Thoracic aorta (tissue), 2 donors: Measurements from ENCODE around the gene SUGP2. TPM values are rescaled to one million over a fixed set of nuclear protein-coding genes. Genes with fewer than 3 reads are reported as not detected.

ENCODE experiments used
- ATAC-seq: fragments of 150-250 bp; one replicate; pipeline ENCODE4 v1.8.0; 2017; ENCODE audit warnings: low read depth; ENCODE audit not compliant: insufficient number of reproducible peaks, low FRiP score
- DNase-seq: peaks from one replicate; pipeline ENCODE4 v3.0.0-alpha.2; 2020; ENCODE audit warnings: low spot score
- H3K27ac ChIP-seq, 2 donors: fragments of 200-600 bp; sonication (generic); 1 replicate in 1 of 2; 2 replicates in 1 of 2; pipeline ENCODE4 v1.5.1; 2016; ENCODE audit warnings: mild to moderate bottlenecking in 2 of 2, moderate library complexity in 2 of 2
- H3K27me3 ChIP-seq: fragments of 200-600 bp; sonication (generic); replicated peaks from 2 replicates; pipeline ENCODE4 v1.6.0; 2016; ENCODE audit warnings: mild to moderate bottlenecking; ENCODE audit not compliant: insufficient read depth
- H3K36me3 ChIP-seq: fragments of 200-600 bp; sonication (generic); one replicate; pipeline ENCODE4 v1.5.1; 2016
- H3K4me1 ChIP-seq, 2 donors: fragments of 200-600 bp; sonication (generic); 1 replicate in 1 of 2; 2 replicates in 1 of 2; pipeline versions ENCODE4 v1.5.1 to v1.6.0; 2016; ENCODE audit warnings: low read depth in 2 of 2, mild to moderate bottlenecking in 1 of 2; ENCODE audit not compliant: control insufficient read depth in 1 of 2
- H3K4me3 ChIP-seq: fragments of 200-600 bp; sonication (generic); 2 replicates; pipeline ENCODE4 v1.5.1; 2016; ENCODE audit warnings: mild to moderate bottlenecking
- H3K9me3 ChIP-seq: fragments of 200-600 bp; sonication (generic); 2 replicates; pipeline ENCODE4 v1.5.1; 2016
- total RNA-seq, 2 donors: library from RNA; depleted of rRNA; stranded (reverse); fragments of >200 nt; gene quantifications; one replicate each; pipeline versions ENCODE4 v1.1.0 to v1.2.3, GENCODE V29; 2016
- TF ChIP-seq, protein P1 (sequence below): fragments of 200-600 bp; sonication (generic); IDR thresholded peaks from one replicate; pipeline ENCODE4 v1.5.1; 2019; ENCODE audit warnings: antibody characterized with exemption

SUGP2 gene
- total RNA-seq, 2 donors from 2014 or later = 42.6 to 57.5 TPM

DNA sequence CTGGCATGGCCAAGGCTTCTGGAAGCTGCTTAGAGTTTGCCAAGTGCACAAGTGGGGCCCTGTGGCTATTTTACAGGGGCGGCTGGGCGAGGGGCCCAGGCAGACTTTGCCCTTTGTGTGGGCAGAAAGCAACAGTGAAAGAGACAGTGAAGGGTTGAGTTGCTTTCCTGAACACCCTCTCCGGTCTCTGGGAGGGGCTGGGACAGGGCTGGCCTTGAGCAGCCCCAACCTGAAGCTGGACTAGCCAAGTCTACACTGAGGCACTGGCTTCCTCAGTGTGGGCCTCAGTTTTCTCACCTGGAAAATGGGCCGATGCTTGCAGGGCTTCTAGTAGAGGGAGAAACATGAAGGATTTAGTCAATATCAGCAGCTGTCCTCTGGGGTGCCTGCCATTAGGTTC lies 89.9 kb downstream of the SUGP2 start:
- ATAC-seq = no peak
- Histone ChIP-seq H3K27ac (no peak overlapping the region), H3K4me3 (no peak overlapping the region), H3K27me3 (no peaks in the 10 kb centered on the region), H3K4me1 (peaks cover 6% of the 10 kb centered on the region in 2 donors), H3K9me3 (no peaks in the 10 kb centered on the region), H3K36me3 (no peaks in the 10 kb centered on the region)
- TF ChIP-seq, protein P1, sequence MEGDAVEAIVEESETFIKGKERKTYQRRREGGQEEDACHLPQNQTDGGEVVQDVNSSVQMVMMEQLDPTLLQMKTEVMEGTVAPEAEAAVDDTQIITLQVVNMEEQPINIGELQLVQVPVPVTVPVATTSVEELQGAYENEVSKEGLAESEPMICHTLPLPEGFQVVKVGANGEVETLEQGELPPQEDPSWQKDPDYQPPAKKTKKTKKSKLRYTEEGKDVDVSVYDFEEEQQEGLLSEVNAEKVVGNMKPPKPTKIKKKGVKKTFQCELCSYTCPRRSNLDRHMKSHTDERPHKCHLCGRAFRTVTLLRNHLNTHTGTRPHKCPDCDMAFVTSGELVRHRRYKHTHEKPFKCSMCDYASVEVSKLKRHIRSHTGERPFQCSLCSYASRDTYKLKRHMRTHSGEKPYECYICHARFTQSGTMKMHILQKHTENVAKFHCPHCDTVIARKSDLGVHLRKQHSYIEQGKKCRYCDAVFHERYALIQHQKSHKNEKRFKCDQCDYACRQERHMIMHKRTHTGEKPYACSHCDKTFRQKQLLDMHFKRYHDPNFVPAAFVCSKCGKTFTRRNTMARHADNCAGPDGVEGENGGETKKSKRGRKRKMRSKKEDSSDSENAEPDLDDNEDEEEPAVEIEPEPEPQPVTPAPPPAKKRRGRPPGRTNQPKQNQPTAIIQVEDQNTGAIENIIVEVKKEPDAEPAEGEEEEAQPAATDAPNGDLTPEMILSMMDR = no peak
- DNase-seq = no peak

DNA sequence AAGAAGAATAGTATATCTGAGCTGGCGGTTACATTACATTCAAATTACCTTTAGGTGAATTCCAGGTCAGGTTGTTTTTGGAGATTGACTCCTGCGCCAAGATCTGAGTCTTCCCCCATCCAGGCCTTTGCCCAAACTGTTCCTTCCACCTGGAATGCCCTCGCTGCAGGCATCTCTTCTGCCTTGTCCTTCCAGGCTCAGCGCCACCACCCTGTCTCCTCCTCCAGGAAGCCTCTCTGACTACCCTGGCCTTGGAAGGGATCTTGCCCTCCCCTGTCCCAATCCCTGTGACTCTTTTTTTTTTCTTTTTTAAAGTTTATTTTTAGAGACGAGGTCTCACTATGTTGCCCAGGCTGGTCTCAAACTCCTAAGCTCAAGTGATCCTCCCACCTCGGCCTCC lies 90.6 kb downstream of the SUGP2 start:
- ATAC-seq (no peak), DNase-seq (no peak)
- Histone ChIP-seq H3K4me3 (no peak overlapping the region), H3K27ac (no peak overlapping the region), H3K27me3 (no peaks in the 10 kb centered on the region), H3K9me3 (no peaks in the 10 kb centered on the region), H3K36me3 (no peaks in the 10 kb centered on the region), H3K4me1 (peaks cover 6% of the 10 kb centered on the region in 2 donors)
- TF ChIP-seq, protein P1 = no peak

DNA sequence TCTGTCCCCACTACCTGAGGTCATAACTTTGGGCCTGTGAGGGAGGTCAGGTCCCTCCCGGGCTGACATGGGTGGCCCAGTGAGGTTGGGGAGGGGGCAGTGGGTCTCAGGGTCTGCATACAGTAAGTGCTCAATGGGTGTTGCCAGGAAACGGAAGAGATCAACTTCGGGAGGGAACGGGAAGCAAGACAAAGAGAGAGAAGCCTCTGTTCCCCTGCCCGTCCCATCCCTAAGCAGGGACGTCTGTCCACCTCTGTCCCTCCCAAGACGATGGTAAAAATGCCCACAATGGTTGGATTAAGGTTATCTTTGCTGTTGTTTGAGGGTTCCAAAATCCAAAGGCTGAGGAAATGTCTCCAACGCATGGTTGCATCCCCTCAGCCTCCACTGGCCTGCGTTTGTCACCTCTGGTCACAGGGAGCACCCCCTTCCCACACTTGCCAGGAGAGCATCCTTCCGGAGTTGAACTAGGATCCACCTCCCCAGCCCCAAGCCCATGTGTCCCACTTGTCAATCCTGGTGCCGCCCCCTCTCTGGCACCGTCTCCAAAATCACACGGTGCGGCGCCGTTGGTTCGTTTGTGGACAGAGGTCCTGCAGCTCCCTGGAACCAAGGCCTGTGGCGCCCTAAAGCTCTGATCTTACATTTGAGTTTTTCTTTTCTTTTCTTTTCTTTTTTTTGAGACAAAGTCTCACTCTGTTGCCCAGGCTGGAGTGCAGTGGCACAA lies 91.5 kb downstream of the SUGP2 start:
- no peaks in the 10 kb centered on the region for H3K27me3 ChIP-seq
- TF ChIP-seq, protein P1 = no peak
- DNase-seq (no peak), ATAC-seq (no peak)
- H3K9me3 ChIP-seq = no peaks in the 10 kb centered on the region
- no peak overlapping the region for H3K27ac ChIP-seq
- peaks cover 6% of the 10 kb centered on the region in 2 donors for H3K4me1 ChIP-seq
- H3K36me3 ChIP-seq = no peaks in the 10 kb centered on the region
- peak overlapping the region; percentile 52 for H3K4me3 ChIP-seq

Other genes with a start within 250 kb of the SUGP2 start
- gene COMP, start 242.2 kb downstream of the SUGP2 start, total RNA-seq = 10 to 100 TPM; 16.9 to 29.8 TPM
- gene UPF1, start 201.6 kb downstream of the SUGP2 start, total RNA-seq = 10 to 100 TPM; 56.5 to 95.2 TPM
- gene CERS1, start 137.4 kb downstream of the SUGP2 start, total RNA-seq = 1 to 10 TPM; 1.1 to 1.7 TPM
- 100 to 1,000 TPM; 134 to 266 TPM for gene COPE, start 114.1 kb downstream of the SUGP2 start, total RNA-seq
- 10 to 100 TPM; 34.5 to 41.7 TPM for gene DDX49, start 113.8 kb downstream of the SUGP2 start, total RNA-seq
- gene HOMER3, start 92.3 kb downstream of the SUGP2 start, total RNA-seq = 100 to 1,000 TPM in 1 of 2 donors, 10 to 100 TPM in 1; 40.6 to 100 TPM
- gene ARMC6, start 86 bp upstream of the SUGP2 start, total RNA-seq = 10 to 100 TPM; 21.0 to 38.6 TPM
- gene SLC25A42, start 30.5 kb upstream of the SUGP2 start, total RNA-seq = 10 to 100 TPM in 1 of 2 donors, 1 to 10 TPM in 1; 8.3 to 14.4 TPM
- 10 to 100 TPM; 13.8 to 14.4 TPM for gene TMEM161A, start 105.0 kb upstream of the SUGP2 start, total RNA-seq
- 1 to 10 TPM; 1.5 to 2.0 TPM for gene MEF2B, start 136.7 kb upstream of the SUGP2 start, total RNA-seq
- 10 to 100 TPM; 15.2 to 15.4 TPM for gene BORCS8, start 158.6 kb upstream of the SUGP2 start, total RNA-seq
- gene RFXANK, start 158.7 kb upstream of the SUGP2 start, total RNA-seq = 10 to 100 TPM; 17.6 to 23.2 TPM
- 10 to 100 TPM in 1 of 2 donors, 1 to 10 TPM in 1; 6.5 to 17.9 TPM for gene NR2C2AP, start 169.9 kb upstream of the SUGP2 start, total RNA-seq
- not detected for gene NCAN, start 178.4 kb upstream of the SUGP2 start, total RNA-seq
- gene TM6SF2, start 239.8 kb upstream of the SUGP2 start, total RNA-seq = 1 to 10 TPM in 1 of 2 donors, under 1 TPM in 1; 0.49 to 4.1 TPM